GM12878 (cell line): ENCODE data around the gene NCBP2. TPM values are rescaled to one million over a fixed set of nuclear protein-coding genes. Genes with fewer than 3 reads are reported as not detected.

Experiments used
- CREM ChIP-seq: IDR thresholded peaks from 2 replicates; pipeline ENCODE4 v1.6.1; 2014; ENCODE audit warnings: antibody characterized with exemption, low read depth
- IRF3 ChIP-seq: fragments of 450-650 bp; IDR thresholded peaks from 2 replicates; pipeline ENCODE4 v1.6.1; 2014; ENCODE audit warnings: mild to moderate bottlenecking
- NRF1 ChIP-seq: conservative IDR thresholded peaks from 2 replicates; pipeline ENCODE4 v1.6.1; 2011; ENCODE audit warnings: mild to moderate bottlenecking, low read depth, low read length, improper control_type of control experiment
- PAX8 ChIP-seq: fragments of 450-650 bp; IDR thresholded peaks from 2 replicates; pipeline ENCODE4 v1.6.1; 2017; ENCODE audit warnings: mild to moderate bottlenecking, moderate library complexity
- SMAD5 ChIP-seq: IDR thresholded peaks from 2 replicates; pipeline ENCODE4 v1.6.1; 2016; ENCODE audit warnings: antibody characterized with exemption, low read depth
- SRF ChIP-seq, 2 experiments: IDR thresholded peaks; 2 replicates each; pipeline ENCODE4 v1.6.1; 2011; ENCODE audit warnings: low read depth in 2 of 2, low read length in 2 of 2, mild to moderate bottlenecking in 1 of 2, moderate library complexity in 1 of 2
- TAF1 ChIP-seq: IDR thresholded peaks from 2 replicates; pipeline ENCODE4 v1.6.1; 2011; ENCODE audit warnings: mild to moderate bottlenecking, low read depth, low read length, borderline replicate concordance
- YBX1 ChIP-seq: fragments of 450-650 bp; IDR thresholded peaks from 2 replicates; pipeline ENCODE4 v1.6.1; 2016; ENCODE audit warnings: antibody characterized with exemption
- ZBED1 ChIP-seq: IDR thresholded peaks from 2 replicates; pipeline ENCODE4 v1.6.1; 2016; ENCODE audit warnings: borderline replicate concordance
- ZBTB40 ChIP-seq: fragments of 450-650 bp; IDR thresholded peaks from 2 replicates; pipeline ENCODE4 v1.6.1; 2016; ENCODE audit warnings: mild to moderate bottlenecking, moderate library complexity, borderline replicate concordance
- polyA plus RNA-seq, 11 experiments: library from polyadenylated mRNA; depleted of rRNA in 4 of 11; unstranded in 6 of 11; stranded (reverse) in 5 of 11; fragments of >200 nt; fragmentation: Nextera tagmentation in 4 of 11; fragmentation: Illumina TruSeq in 1 of 11; extraction: Ambion mirVana in 4 of 11; extraction: Trizol in 1 of 11; gene quantifications; 1 replicate in 1 of 11; 2 replicates in 10 of 11; pipeline versions ENCODE4 v1.2.1 to v1.2.3, GENCODE V29; 2011 to 2016; ENCODE audit warnings: inconsistent platforms in 2 of 11, missing spikeins in 2 of 11, low read depth in 1 of 11
- total RNA-seq, 4 experiments: library from RNA; depleted of rRNA in 3 of 4; stranded (reverse); fragments of >200 nt in 3 of 4; fragmentation: Illumina TruSeq in 1 of 4; extraction: Trizol in 1 of 4; gene quantifications; 2 replicates each; pipeline versions ENCODE4 v1.2.1 to v1.2.3, GENCODE V29; 2013 to 2021
- TF ChIP-seq, protein P1 (sequence below): fragments of 450-650 bp; IDR thresholded peaks from 2 replicates; pipeline ENCODE4 v1.6.1; 2018; ENCODE audit warnings: mild to moderate bottlenecking, low read depth, moderate library complexity; ENCODE audit not compliant: partially characterized antibody
- TF ChIP-seq, protein P2 (sequence below): fragments of 450-650 bp; formaldehyde crosslinking; IDR thresholded peaks from 2 replicates; pipeline ENCODE4 v1.4.0; 2022; ENCODE audit warnings: mild to moderate bottlenecking, moderate library complexity
- TF ChIP-seq, protein P3 (sequence below): fragments of 450-650 bp; formaldehyde crosslinking; IDR thresholded peaks from 2 replicates; pipeline ENCODE4 v1.4.0; 2020; ENCODE audit warnings: mild to moderate bottlenecking, moderate library complexity

The NCBP2 gene
- total and polyA plus RNA-seq, 10 of the 15 experiments (the other 5 are each of a cell fraction or from before 2014, with no cell fraction given): 59.6 to 136 (median 96.4) TPM

GRCh38 chr3:196969660-196970546, 27.6 kb upstream of the NCBP2 start (continued):
- TF ChIP-seq ZBTB40: no peak
- no peak for TF ChIP-seq YBX1
- TF ChIP-seq, protein P1, sequence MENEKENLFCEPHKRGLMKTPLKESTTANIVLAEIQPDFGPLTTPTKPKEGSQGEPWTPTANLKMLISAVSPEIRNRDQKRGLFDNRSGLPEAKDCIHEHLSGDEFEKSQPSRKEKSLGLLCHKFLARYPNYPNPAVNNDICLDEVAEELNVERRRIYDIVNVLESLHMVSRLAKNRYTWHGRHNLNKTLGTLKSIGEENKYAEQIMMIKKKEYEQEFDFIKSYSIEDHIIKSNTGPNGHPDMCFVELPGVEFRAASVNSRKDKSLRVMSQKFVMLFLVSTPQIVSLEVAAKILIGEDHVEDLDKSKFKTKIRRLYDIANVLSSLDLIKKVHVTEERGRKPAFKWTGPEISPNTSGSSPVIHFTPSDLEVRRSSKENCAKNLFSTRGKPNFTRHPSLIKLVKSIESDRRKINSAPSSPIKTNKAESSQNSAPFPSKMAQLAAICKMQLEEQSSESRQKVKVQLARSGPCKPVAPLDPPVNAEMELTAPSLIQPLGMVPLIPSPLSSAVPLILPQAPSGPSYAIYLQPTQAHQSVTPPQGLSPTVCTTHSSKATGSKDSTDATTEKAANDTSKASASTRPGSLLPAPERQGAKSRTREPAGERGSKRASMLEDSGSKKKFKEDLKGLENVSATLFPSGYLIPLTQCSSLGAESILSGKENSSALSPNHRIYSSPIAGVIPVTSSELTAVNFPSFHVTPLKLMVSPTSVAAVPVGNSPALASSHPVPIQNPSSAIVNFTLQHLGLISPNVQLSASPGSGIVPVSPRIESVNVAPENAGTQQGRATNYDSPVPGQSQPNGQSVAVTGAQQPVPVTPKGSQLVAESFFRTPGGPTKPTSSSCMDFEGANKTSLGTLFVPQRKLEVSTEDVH: no peak
- TF ChIP-seq, protein P2, sequence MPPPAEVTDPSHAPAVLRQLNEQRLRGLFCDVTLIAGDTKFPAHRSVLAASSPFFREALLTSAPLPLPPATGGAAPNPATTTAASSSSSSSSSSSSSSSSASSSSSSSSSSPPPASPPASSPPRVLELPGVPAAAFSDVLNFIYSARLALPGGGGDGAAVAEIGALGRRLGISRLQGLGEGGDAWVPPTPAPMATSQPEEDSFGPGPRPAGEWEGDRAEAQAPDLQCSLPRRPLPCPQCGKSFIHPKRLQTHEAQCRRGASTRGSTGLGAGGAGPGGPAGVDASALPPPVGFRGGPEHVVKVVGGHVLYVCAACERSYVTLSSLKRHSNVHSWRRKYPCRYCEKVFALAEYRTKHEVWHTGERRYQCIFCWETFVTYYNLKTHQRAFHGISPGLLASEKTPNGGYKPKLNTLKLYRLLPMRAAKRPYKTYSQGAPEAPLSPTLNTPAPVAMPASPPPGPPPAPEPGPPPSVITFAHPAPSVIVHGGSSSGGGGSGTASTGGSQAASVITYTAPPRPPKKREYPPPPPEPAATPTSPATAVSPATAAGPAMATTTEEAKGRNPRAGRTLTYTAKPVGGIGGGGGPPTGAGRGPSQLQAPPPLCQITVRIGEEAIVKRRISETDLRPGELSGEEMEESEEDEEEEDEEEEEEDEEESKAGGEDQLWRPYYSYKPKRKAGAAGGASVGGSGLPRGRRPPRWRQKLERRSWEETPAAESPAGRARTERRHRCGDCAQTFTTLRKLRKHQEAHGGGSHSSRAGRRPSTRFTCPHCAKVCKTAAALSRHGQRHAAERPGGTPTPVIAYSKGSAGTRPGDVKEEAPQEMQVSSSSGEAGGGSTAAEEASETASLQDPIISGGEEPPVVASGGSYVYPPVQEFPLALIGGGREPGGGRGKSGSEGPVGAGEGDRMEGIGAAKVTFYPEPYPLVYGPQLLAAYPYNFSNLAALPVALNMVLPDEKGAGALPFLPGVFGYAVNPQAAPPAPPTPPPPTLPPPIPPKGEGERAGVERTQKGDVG: no peak
- TF ChIP-seq NRF1: no peak
- 0 out of 4 replicates have a peak, but pooled peaks of 1 of the 2 experiments have one; percentile 19 for TF ChIP-seq SRF (IDR thresholded peaks at IDR 0.05; ENCODE audit: low read depth in 2 of 2, low read length in 2 of 2)
- no peak for TF ChIP-seq PAX8
- TF ChIP-seq, protein P3, sequence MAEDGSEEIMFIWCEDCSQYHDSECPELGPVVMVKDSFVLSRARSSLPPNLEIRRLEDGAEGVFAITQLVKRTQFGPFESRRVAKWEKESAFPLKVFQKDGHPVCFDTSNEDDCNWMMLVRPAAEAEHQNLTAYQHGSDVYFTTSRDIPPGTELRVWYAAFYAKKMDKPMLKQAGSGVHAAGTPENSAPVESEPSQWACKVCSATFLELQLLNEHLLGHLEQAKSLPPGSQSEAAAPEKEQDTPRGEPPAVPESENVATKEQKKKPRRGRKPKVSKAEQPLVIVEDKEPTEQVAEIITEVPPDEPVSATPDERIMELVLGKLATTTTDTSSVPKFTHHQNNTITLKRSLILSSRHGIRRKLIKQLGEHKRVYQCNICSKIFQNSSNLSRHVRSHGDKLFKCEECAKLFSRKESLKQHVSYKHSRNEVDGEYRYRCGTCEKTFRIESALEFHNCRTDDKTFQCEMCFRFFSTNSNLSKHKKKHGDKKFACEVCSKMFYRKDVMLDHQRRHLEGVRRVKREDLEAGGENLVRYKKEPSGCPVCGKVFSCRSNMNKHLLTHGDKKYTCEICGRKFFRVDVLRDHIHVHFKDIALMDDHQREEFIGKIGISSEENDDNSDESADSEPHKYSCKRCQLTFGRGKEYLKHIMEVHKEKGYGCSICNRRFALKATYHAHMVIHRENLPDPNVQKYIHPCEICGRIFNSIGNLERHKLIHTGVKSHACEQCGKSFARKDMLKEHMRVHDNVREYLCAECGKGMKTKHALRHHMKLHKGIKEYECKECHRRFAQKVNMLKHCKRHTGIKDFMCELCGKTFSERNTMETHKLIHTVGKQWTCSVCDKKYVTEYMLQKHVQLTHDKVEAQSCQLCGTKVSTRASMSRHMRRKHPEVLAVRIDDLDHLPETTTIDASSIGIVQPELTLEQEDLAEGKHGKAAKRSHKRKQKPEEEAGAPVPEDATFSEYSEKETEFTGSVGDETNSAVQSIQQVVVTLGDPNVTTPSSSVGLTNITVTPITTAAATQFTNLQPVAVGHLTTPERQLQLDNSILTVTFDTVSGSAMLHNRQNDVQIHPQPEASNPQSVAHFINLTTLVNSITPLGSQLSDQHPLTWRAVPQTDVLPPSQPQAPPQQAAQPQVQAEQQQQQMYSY (CRISPR knock-in tag): no peak
- TF ChIP-seq SMAD5: no peak
- no peak for TF ChIP-seq TAF1
- no peak for TF ChIP-seq CREM
- TF ChIP-seq IRF3: no peak
- TF ChIP-seq ZBED1: no peak
